Left forelimb (tissue), 1 donor: ENCODE measurements around the gene SRPK2.
"Not testable (repeated sequence)": the region's sequence is repeated elsewhere in the genome, so short reads cannot be mapped to it uniquely, and the experiment has no call there.

Source experiments
- DNase-seq: peaks from one replicate; pipeline ENCODE4 v3.0.0-alpha.2; 2018; ENCODE audit warnings: low spot score

Gene SRPK2

DNA sequence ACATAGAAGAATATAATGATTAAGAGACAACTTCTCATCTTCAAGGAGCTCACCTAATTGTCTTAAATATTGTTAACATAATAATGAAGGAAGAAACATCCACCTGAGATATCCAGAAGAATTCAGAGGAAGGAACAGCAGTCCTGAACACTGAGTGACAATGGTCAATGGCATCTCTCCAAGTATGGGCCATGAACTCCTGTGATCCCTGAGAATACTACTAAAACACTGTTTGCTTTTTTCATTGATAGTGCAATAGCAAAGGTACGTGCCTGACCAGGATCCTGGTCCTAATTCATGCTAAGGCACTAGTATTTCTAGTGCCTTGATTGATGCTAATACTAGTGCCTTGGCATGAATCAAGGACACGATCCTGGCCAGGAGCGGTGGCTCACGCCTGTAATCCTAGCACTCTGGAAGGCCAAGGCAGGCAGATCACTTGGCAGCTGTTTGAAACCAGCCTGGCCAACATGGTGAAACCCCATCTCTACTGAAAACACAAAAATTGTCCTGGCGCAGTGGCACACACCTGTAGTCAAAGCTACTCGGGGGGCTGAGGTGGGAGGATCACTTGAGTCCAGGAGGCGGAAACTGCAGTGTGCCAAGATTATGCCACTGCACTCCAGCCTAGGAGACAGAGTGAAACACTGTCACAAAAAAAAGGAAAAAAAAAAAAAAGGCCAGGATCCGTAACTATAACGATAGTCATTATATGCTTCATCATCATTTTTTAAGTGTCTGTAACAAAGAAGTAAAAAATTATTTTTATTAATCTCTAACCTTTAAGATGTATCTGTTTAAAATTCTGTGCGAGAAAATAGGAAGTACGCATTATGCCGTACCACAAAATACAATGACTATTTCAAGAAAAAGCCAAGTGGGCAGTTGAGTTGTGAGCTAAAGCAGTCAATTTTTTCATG is 49.1 kb downstream of the SRPK2 start:
- DNase-seq: no peak

DNA sequence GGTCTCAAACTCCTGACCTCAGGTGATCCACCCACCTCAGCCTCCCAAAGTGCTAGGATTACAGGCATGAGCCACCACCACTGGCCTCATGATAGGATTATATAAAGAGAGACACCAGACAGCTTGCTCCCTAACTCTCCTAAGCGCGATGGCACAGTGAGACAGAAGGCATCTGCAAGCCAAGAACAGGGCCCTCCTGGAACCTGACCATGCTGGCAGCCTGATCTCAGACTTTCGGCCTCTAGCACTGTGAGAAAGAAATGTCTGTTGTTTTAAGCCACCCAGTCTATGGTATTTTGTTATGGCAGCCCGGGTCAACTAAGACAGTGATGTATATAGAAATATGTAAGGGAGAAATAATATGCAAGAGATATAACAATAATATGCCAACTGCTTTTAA is 51.2 kb downstream of the SRPK2 start:
- DNase-seq: no peak

DNA sequence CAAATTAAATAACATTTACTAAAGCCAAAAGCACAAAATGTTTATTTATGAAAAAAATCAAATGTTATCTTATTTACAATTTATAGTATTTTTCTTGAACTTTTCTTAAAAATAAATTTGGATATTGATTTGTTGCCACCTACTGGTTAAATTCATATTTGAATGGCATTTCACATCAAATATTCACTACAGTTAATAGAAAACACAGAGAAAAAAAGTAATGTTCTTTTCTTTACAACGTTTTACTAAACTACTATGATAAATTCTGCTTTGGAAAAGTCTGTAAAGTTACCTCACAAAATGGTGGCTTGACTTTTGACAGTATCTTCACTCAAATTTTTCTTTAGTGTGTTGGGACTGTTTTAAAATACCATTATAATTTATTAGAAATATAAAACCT is 52.7 kb downstream of the SRPK2 start:
- no peak for DNase-seq

DNA sequence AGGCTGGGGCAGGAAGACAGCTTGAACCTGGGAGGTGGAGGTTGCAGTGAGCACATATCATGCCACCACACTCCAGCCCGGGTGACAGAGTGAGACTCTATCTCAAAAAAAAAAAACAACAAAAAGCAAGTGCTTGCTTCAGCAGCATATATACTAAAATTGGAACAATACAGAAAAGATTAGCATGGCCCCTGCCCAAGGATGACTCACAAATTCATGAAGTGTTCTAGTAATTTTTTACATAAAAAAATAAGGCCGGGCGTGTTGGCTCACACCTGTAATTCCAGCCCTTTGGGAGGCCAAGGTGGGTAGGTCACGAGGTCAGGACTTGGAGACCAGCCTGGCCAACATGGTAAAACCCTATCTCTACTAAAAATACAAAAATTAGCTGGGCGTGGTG is 56.1 kb downstream of the SRPK2 start:
- not testable (repeated sequence) for DNase-seq

DNA sequence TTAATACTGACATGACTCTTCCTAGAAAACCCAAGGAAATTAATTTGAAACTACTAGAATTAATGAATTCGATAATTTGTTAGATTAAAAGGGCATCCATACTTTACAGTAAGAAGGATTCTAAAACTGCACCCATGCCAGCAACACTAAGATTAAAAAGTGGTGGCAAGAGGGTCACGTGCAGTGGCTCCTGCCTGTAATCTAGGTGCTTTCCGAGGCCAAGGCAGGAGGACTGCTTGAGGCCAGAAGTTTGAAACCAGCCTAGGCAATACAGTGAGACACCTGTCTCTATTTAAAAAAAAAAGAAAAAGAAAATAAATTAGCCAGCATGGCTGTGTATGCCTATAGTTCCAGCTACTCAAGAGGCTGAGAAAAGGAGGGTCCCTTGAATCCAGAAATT is 58.2 kb downstream of the SRPK2 start:
- DNase-seq: no peak

DNA sequence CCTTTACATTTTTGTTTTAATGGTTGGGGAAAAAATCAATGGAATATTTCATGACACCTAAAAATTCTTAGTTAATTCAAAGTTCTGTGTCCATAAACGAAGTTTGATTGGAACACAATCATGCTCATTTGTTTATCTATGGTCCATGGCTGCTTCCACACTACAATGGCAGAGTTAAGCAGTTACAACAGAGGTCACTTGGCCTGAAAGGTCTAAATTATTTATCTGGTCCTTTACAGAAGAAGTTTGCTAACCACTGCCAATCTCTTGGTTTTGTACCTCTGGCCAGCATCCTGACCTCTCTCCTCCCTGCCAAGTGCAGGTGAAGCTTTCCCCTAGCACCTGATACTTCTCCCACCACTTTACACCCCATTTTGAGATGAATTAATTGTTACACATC is 61.5 kb downstream of the SRPK2 start:
- no peak for DNase-seq

DNA sequence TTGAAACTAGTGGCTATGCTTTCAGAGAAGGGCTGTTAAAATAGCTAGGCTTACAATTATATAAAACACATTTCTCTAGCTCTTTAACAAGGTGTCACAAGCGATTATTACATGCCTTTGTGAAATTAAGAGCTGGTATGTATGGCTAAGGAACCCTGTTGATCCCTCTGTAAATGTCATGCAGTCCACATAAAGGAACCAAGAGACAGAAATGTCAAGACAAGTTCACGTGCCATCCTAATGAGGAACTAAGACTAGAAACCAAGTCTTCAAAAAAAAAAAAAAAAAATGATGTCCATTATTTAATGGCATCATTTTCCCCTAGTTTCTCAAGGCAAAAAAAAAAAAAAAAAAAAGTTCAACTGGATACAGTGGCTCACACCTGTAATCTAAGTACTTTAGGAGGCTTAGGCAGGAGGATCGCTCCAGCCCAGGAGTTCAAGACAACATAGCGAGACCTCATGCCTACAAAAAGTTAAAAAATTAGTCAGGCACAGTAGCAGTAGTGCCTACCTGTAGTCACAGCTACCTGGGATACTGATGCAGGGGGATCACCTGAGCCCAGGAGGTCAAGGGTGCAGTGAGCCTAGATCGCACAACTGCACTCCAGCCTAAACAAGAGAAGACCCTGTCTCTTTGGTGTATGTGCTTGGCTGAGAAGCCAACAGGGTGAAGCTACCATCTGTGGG is 63.4 kb downstream of the SRPK2 start:
- DNase-seq: no peak

DNA sequence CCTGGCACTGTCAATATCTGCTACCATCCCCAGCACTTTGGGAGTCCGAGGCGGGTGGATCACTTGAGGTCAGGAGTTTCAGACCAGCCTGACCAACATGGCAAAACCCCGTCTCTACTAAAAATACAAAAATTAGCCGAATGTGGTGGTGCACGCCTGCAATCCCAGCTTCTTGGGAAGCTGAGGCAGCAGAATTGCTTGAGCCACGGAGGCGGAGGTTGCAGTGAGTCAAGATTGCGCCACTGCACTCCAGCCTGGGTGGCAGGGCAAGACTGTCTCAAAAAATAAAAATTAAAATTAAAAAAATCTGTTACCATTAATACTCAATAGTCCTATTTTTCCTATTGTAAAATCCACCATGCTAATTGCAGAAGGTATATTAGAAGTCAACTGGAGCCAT is 64.1 kb downstream of the SRPK2 start:
- not testable (repeated sequence) for DNase-seq

DNA sequence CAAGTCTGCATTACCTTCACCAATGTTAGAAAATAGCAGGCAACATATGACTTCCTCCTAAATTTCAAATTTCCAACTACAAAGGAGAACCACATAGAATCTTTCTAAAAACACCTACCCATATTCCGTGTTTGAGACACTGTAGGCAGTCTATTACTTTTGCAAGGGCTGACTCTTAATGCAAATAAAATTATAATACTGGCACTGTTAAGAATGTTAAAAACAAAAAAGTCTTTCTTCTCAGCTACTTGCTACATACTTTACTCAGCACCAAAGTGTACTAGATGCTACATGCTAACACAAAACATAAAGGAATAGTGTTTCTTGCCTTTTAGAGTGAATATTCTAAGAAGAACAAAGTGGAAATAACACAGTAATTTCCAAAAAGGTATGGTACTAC is 65.4 kb downstream of the SRPK2 start:
- DNase-seq: no peak

DNA sequence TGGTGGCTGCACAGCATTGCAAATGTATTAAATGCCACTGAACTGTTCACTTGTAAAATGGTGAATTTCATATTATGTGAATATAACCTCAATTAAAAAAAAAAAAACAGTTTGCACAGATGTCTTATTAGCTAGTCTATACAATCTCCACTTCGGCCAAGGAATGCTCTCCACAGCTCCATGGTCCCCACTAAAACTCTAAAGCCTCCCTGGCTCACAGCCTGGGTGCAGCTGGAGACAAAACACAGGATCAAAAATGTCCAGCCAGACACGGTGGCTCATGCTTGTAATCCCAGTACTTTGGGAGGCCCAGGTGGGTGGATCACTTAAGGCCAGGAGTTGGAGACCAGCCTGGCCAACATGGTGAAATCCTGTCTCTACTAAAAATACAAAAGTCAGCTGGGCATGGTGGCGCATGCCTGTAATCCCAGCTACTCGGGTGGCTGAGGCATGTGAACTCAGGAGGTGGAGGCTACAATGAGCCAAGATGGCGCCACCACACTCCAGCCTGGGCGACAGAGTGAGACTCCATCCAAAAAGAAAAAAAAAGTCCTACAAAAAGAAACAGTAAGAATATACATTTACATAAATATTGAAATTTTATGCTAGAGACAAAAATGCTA is 66.0 kb downstream of the SRPK2 start:
- no peak for DNase-seq

DNA sequence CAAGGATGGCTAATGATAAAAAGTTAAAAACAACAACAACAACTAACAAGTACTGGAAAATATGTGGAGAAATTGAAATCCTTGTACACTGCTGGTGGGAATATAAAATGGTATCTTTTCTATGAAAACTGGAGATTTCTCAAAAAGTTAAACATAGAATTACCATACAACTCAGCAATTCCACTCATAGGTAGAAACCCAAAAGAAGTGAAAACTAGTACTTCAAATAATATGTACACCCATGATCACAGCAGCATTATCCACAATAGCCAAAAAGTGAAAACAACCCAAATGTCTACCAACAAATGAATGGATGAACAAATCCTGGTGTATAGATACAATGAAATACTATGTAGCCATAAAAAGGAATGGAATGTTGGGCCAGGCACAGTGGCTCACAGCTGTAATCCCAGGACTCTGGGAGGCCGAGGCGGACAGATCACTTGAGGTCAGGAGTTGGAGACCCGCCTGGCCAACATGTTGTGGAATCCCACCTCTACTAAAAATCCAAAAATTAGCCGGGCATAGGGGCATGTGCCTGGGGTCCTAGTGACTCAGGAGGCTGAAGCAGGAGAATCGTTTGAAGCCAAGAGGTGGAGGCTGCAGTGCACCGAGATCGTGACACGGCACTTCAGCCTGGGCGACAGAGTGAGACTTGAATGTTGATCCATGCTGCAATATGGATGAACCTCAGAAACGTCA is 66.8 kb downstream of the SRPK2 start:
- no peak for DNase-seq

DNA sequence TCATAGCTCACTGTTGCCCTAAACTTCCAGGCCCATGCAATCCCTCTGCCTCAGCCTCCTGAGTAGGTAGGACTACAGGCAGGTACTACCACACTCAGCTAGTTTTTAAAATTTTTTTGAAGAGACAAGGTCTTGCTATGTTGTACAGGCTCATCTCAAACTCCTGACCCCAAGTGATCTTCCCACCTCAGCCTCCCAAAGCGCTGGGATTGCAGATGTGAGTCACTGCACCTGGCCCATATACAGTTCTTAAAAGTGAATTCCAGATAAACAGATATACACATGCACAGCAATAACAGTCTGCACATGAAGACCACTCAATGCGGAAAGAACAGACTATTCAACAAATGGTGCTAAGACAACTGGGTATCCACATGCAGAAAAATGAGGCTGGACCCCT is 67.8 kb downstream of the SRPK2 start:
- DNase-seq: no peak

DNA sequence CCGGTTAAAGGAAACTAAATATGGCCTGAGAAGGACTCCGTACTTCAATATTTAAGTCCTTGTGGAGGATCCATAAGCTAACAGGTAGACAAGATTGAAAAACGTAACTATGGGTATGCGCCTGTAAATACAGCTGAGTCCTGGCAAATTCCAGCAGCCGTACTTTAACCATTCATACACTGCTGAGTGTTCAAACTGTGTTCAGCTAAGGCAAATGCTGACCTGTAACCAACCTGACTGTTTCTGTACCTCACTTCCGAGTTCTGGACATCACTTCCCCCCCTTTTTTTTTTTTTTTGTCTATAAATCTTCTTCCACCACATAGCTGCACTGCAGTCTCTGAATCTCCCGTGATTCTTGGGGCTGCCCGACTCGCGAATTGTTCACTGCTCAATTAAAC is 69.1 kb downstream of the SRPK2 start:
- DNase-seq: no peak

DNA sequence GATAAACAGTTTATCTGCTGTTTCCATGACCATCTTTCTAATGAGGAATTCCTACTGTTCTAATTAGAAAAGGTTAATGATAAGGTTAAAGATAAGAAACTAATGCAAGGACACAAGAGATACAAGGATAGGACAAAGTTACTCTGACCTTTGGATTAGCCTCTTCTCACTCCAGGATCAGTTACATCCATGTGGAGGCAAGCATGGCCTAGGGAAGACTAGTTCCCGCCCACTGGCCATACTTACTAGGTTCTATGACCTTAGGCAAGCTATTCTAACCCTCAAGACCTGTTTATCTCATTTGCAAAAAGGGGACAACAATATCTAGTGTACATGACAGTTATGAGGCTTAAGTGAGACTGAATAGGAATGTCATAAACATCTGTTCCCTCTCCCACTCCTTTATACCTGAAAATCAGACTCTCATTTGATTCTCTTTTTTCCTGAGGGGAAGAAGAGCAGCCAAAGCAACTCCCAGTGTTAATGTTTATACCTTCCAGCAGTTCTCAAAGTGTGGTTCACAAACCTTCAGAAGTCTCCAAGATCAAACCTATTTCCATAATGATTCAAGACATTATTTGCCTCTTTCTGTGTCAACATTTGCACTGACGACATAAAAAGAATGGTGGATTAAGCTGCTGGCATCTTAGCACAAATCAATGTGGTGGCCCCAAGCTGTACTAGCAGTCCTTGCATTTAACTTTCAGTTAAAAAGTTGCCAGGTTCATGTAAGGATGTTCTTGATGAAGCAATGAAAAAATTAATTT is 72.0 kb downstream of the SRPK2 start:
- DNase-seq: no peak

DNA sequence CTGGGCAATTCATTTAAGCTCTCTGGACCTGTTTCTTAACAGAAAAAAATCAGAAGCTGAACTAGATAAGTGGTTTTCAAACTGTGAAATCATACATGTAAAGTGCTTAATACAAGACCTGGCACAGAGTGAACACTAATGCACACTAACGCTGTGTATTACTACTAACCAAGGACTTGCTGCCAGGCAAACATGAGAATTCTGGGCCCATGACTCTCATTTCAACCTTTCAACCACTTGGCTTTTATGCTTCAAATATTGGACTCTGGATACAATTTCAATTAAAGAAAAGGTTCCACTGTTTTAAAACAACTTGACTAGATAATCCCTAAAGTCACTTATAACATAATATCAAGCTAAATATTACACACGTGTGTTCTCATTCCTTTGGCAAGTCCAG is 73.4 kb downstream of the SRPK2 start:
- DNase-seq: no peak

DNA sequence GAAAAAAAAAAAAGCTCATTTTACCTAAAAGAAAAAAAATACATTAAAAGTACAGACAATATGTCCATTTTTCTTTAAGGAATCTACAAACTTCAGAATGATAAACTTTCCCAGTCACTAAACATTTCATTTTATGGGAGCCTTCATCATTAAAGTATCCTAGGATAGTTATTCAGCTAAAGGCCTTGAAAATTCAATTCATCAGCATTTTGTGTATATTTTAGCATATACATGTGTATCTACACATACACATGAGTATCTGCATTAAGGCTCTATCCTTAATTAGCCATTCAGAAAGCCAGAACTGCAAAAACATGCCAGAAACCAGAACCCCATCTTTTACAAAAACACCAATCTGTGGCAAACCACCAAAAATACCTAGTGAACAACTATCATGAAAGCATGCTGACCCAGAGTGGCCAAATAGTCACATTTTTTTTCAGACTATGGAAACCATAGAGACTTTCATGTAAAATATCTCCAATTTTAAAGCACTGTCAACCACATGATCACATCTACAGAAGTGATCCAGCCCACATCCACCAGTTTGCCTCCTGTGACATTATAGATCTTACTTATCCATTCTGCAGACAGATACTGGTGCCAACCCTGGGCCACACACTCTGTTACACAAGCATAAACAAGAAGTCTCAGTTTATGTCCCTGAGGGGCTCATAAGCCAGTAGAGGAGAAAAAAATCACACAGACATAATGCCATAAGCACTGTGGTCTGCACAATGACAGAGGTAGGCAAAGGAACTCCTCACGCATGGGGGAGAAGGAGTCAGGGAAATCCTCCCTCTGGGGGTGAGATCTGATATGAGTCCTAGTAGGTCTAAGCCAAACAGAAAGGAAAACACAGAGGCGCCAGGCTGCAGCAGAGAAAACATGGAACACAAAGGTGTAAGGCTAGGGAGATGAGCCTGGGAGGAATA is 79.2 kb downstream of the SRPK2 start:
- no peak for DNase-seq

DNA sequence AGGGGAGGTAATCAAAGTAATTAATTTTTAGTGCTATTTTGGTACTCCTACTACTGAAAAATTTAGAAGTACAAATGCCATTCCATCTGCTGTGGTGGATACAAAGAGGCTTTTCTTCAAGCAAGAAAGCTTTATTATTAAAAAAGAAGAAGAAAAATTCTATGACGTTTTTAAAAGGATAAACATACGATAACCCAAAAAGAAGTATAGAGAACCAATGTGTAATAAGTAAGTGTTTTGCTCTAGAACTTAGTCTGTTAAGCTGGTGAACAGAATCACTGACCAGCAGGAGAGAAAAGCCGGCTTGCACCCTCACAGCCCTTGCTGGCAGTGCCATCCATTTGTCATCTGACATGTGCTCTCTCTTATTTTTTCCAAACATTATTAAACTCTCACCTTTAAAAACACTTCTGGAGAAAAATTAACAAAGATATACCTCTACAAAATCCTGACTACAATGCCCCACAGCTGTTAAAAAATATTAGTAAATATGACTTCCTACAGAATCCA is 81.5 kb downstream of the SRPK2 start:
- DNase-seq: no peak

DNA sequence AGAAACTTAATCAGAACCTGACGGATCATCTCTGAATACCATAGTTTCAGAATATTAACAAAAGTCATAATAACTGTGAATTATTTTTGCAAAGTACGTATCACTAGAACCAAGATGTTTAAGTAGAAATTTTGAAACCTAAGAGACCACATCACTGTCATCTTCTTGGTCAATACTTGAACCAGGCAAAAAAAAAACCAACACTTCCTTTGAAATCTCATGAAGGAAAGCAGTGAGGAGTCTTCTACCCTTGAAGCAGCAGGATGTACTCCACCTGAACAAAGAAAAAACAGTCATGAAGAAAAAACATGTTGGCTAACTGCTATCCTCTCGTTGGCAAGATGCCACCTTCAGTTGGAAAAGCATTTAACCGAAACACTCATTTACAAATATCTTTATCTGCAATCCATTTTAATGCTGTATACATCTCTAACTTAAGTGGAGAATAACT is 82.4 kb downstream of the SRPK2 start:
- no peak for DNase-seq

DNA sequence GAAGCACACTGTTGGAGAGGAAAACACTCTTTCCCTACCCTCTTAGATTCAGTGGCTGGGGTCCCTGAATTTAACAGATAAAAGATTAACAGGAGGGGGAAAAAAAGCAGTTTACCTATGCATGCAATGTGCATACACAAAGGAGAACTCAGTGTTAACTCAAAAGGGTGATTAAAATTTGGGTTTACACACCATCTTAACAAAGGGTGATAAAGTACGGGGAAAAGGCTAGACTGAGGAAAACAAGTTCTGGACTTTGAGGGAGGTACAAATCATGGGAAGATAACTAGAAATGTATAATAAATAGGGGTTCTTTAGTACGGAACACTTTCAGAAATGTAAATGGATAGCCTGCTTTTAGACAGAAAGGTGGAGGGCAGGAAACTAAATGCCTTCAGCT is 83.1 kb downstream of the SRPK2 start:
- DNase-seq: no peak
